ENCODE results near the gene PCGF1.
A peak's percentile ranks its signal among the peaks of the same experiment; 100 is the strongest.

DNA sequence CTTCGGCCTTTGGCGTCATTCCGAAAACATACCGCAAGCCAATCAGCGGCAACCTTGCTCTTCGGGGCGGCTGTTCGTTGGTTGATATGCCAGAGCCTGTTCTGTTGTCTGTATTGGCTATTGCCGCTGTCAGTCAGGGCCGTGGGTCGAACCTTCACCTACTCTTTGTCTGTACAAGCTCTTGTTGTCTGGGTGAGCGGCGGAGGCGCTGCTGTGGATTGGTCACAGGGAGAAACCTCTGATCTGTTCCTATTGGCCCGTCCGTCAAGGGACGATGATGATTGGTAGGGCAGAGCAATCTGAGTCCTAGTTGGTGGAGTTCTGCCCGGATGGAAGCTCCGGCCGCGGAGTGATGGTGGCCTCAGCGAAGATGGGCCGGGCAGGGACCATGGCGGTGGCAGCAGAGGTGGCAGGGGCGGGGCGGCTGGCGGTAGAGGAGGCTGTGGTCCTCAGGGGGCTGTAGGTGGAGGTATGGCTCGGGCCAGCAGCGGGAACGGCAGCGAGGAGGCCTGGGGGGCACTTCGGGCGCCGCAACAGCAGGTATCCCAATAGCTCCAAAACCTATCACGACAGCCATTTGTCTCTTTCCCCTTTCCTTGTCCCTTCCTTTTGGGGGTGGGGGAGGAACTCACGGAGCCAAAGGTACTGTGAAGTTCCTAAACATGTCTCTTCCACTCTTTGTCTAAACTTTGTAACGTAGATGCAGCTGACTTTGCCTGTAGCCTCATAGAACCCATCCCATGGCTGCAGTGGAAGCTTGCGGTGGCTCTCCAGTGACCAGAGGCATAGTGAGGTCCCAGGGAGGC, 49.2 kb downstream of the PCGF1 start, which contains the start of gene WBP1:
- TF ChIP-seq POLR2AphosphoS5 (IDR thresholded peaks at IDR 0.05), result peak; percentile 90 to 93 (median 92)
- TF ChIP-seq, protein P1, sequence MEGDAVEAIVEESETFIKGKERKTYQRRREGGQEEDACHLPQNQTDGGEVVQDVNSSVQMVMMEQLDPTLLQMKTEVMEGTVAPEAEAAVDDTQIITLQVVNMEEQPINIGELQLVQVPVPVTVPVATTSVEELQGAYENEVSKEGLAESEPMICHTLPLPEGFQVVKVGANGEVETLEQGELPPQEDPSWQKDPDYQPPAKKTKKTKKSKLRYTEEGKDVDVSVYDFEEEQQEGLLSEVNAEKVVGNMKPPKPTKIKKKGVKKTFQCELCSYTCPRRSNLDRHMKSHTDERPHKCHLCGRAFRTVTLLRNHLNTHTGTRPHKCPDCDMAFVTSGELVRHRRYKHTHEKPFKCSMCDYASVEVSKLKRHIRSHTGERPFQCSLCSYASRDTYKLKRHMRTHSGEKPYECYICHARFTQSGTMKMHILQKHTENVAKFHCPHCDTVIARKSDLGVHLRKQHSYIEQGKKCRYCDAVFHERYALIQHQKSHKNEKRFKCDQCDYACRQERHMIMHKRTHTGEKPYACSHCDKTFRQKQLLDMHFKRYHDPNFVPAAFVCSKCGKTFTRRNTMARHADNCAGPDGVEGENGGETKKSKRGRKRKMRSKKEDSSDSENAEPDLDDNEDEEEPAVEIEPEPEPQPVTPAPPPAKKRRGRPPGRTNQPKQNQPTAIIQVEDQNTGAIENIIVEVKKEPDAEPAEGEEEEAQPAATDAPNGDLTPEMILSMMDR (IDR thresholded peaks at IDR 0.05 in 8 of 11, conservative IDR thresholded peaks at IDR 0.05 in 3 of 11), result peak in 1 of 11 experiments; percentile 22

All from spleen (tissue), 7 donors.